Adipose tissue (tissue), 3 donors: Measurements from ENCODE around the gene TDP1. TPM values are rescaled to one million over a fixed set of nuclear protein-coding genes. Genes with fewer than 3 reads are reported as not detected.
A peak's percentile ranks its signal among the peaks of the same experiment; 100 is the strongest.

Experiments
- H3K27ac ChIP-seq: one replicate; pipeline ENCODE4 v1.5.1; 2013; ENCODE audit warnings: low read depth, low read length
- WGBS, 3 donors: extraction: QIAGEN DNeasy Blood & Tissue Kit; methylation state at CpG; one replicate each; pipeline ENCODE4 v1.1.7; 2013; 5-methylcytosine and 5-hydroxymethylcytosine counted together
- polyA plus RNA-seq, 3 donors: library from polyadenylated mRNA; stranded (reverse); fragments of 200-250 nt; gene quantifications; one replicate each; pipeline ENCODE4 v1.2.3, GENCODE V29; 2013
- donor health status: healthy with polysubstance abuse.
- donor health status: Bipolar disorder and iron deficiency.
- donor health status: healthy.

The TDP1 gene
- 1 to 10 TPM; 3.1 to 4.7 (median 3.9) TPM for polyA plus RNA-seq

GRCh38 chr14:89955745-89956660, at the start of gene TDP1:
TSS of gene TDP1 (plus strand) at chr14:89955927. CDS start at chr14:89963115, 7,188 bp downstream.
- WGBS, 3 donors, result 0 to 1% (median 1%) methylated on average over 80 to 84 of the region's 84 CpGs
- peak within 1 kb of the TSS; percentile 58 for H3K27ac ChIP-seq

- no peak overlapping the region for H3K27ac ChIP-seq
These were observed 49.7 kb upstream of the TDP1 start for GRCh38 chr14:89906000-89906399.

- H3K27ac ChIP-seq, result no peak overlapping the region
- 82 to 89% (median 89%) methylated on average over 4 of the region's 4 CpGs for WGBS, 3 donors
These were observed 48.1 kb upstream of the TDP1 start for GRCh38 chr14:89907655-89908054.

- WGBS, 3 donors, result 94 to 96% (median 96%) methylated on average over 9 of the region's 9 CpGs
- no peak overlapping the region for H3K27ac ChIP-seq
These were observed 46.8 kb upstream of the TDP1 start for GRCh38 chr14:89908712-89909450.

- no peak overlapping the region for H3K27ac ChIP-seq
- WGBS, 3 donors, result 89 to 100% (median 97%) methylated on average over 9 of the region's 9 CpGs
These were observed 46.1 kb upstream of the TDP1 start for GRCh38 chr14:89909586-89909985.

- H3K27ac ChIP-seq, result no peak overlapping the region
- 29 to 81% (median 68%) methylated on average over 5 of the region's 5 CpGs for WGBS, 3 donors
These were observed 45.1 kb upstream of the TDP1 start for GRCh38 chr14:89910691-89911009.

GRCh38 chr14:89911010-89911919, 44.5 kb upstream of the TDP1 start:
- H3K27ac ChIP-seq, result no peak overlapping the region
- WGBS, 3 donors, result 36 to 57% (median 49%) methylated on average over 11 of the region's 11 CpGs

- no peak overlapping the region for H3K27ac ChIP-seq
- WGBS, 3 donors, result 47 to 80% (median 62%) methylated on average over 2 of the region's 2 CpGs
These were observed 43.5 kb upstream of the TDP1 start for GRCh38 chr14:89912221-89912620.

GRCh38 chr14:89912667-89913211, 43.0 kb upstream of the TDP1 start:
- WGBS, 3 donors, result 15 to 58% (median 20%) methylated on average over 9 of the region's 9 CpGs
- H3K27ac ChIP-seq, result no peak overlapping the region

- 17 to 19% (median 18%) methylated on average over 6 of the region's 6 CpGs for WGBS, 3 donors
- no peak overlapping the region for H3K27ac ChIP-seq
These were observed 40.4 kb upstream of the TDP1 start for GRCh38 chr14:89915114-89915878.

GRCh38 chr14:89918721-89919120, 37.0 kb upstream of the TDP1 start:
- H3K27ac ChIP-seq, result no peak overlapping the region
- 92 to 100% (median 92%) methylated on average over 2 of the region's 2 CpGs for WGBS, 3 donors

GRCh38 chr14:89920056-89920455, 35.7 kb upstream of the TDP1 start:
- no peak overlapping the region for H3K27ac ChIP-seq
- 84 to 92% (median 88%) methylated on average over 2 of the region's 2 CpGs for WGBS, 3 donors

GRCh38 chr14:89921346-89921745, 34.4 kb upstream of the TDP1 start:
- H3K27ac ChIP-seq, result no peak overlapping the region
- 89 to 96% (median 95%) methylated on average over 3 of the region's 3 CpGs for WGBS, 3 donors

- WGBS, 3 donors, result 93 to 95% (median 94%) methylated on average over 6 of the region's 6 CpGs
These were observed 33.5 kb upstream of the TDP1 start for GRCh38 chr14:89922031-89922907.

GRCh38 chr14:89924268-89924667, 31.5 kb upstream of the TDP1 start:
- 47 to 90% (median 86%) methylated on average over 4 of the region's 4 CpGs for WGBS, 3 donors
- H3K27ac ChIP-seq, result no peak overlapping the region

More at GRCh38 chr14:89922031-89922907, 33.5 kb upstream of the TDP1 start:
- H3K27ac ChIP-seq, result no peak overlapping the region

GRCh38 chr14:89926694-89927093, 29.0 kb upstream of the TDP1 start:
- WGBS, 3 donors, result 16 to 20% (median 17%) methylated on average over 1 of the region's 1 CpG
- H3K27ac ChIP-seq, result no peak overlapping the region
